HepG2 (cell line): ENCODE data around the gene TARBP2. TPM values are rescaled to one million over a fixed set of nuclear protein-coding genes. Genes with fewer than 3 reads are reported as not detected.

Source experiments
- ATAC-seq: fragments of 200-7000 bp; cut with Tn5 transposase; 3 replicates; pipeline ENCODE4 v1.9.1; 2020; ENCODE audit warnings: mild to moderate bottlenecking, moderate library complexity
- BruUV-seq: library from RNA; stranded (reverse); fragments of 400-500 nt; replicated peaks from 2 replicates; lab custom pipeline; 2021; lab: Mats Ljungman, UMichigan
- CTCF ChIA-PET: fragments of 300-600 bp; formaldehyde crosslinking; extraction: SDS; loops from one replicate; lab custom pipeline; 2021; ENCODE audit warnings: low total read pairs, inconsistent platforms, low intra/inter-chr PET ratio; lab: Yijun Ruan, JAX
- POLR2A ChIA-PET: fragments of 350-600 bp; sonication (Branson Sonifier 250); formaldehyde crosslinking; loops from one replicate; lab custom pipeline; 2020; ENCODE audit warnings: antibody characterized with exemption, inconsistent platforms; lab: Yijun Ruan, JAX
- DNase-seq: peaks from one replicate; pipeline ENCODE4 v3.0.0-alpha.2; 2015; ENCODE audit warnings: low spot score
- FAIRE-seq: peaks from 3 replicates; lab custom pipeline; 2011; peaks lifted over from hg19 to GRCh38; lab: Jason Lieb, UNC
- H2AFZ ChIP-seq: one replicate; pipeline ENCODE4 v1.6.1; 2011; ENCODE audit warnings: low read length, inconsistent platforms
- H3K27ac ChIP-seq: fragments of 300-600 bp; 3 replicates; pipeline ENCODE4 v1.8.0; 2011; ENCODE audit warnings: mixed run types, mild to moderate bottlenecking, mixed read lengths, low read length, inconsistent platforms; ENCODE audit not compliant: insufficient read depth; ENCODE audit errors: extremely low read length
- H3K27me3 ChIP-seq, 2 experiments: fragments of 200-600 bp in 1 of 2; 2 replicates in 1 of 2; 3 replicates in 1 of 2; pipeline versions ENCODE4 v1.6.0 to v1.8.0; 2011; ENCODE audit warnings: low read length in 2 of 2, mild to moderate bottlenecking in 2 of 2, moderate library complexity in 2 of 2, inconsistent platforms in 1 of 2; ENCODE audit not compliant: insufficient read depth in 2 of 2, control insufficient read depth in 1 of 2
- H3K36me3 ChIP-seq, 2 experiments: fragments of 200-600 bp in 1 of 2; replicated peaks in 1 of 2; 2 replicates in 1 of 2; 3 replicates in 1 of 2; pipeline versions ENCODE4 v1.5.1 to v1.8.0; 2011; ENCODE audit warnings: low read length in 2 of 2, inconsistent platforms in 1 of 2; ENCODE audit not compliant: insufficient read depth in 2 of 2, control insufficient read depth in 1 of 2
- H3K4me1 ChIP-seq: 2 replicates; pipeline ENCODE4 v1.5.1; 2012; ENCODE audit warnings: low read length, inconsistent platforms; ENCODE audit not compliant: insufficient read depth
- H3K4me2 ChIP-seq: 2 replicates; pipeline ENCODE4 v1.6.0; 2011; ENCODE audit warnings: low read depth, low read length, inconsistent platforms
- H3K4me3 ChIP-seq, 3 experiments: fragments of 200-600 bp in 1 of 3; sonication (generic), shearing (Covaris generic) in 1 of 3; replicated peaks in 1 of 3; 2 replicates each; pipeline ENCODE4 v1.5.1; 2011 to 2016; ENCODE audit warnings: low read length in 3 of 3, inconsistent platforms in 2 of 3, low read depth in 2 of 3, mild to moderate bottlenecking in 2 of 3, control low read depth in 1 of 3, mixed read lengths in 1 of 3; ENCODE audit not compliant: insufficient read depth in 1 of 3
- H3K79me2 ChIP-seq: one replicate; pipeline ENCODE4 v1.6.1; 2011; ENCODE audit warnings: low read length, inconsistent platforms; ENCODE audit not compliant: insufficient read depth
- H3K9ac ChIP-seq: 2 replicates; pipeline ENCODE4 v1.6.0; 2011; ENCODE audit warnings: mild to moderate bottlenecking, low read depth, low read length, inconsistent platforms; ENCODE audit not compliant: insufficient read depth
- H3K9me3 ChIP-seq: 2 replicates; pipeline ENCODE4 v1.5.1; 2012; ENCODE audit warnings: mild to moderate bottlenecking, low read length
- H4K20me1 ChIP-seq: 2 replicates; pipeline ENCODE4 v1.6.0; 2011; ENCODE audit warnings: inconsistent platforms, mild to moderate bottlenecking, low read length, moderate library complexity; ENCODE audit not compliant: insufficient read depth
- CBX2 ChIP-seq, 2 experiments: fragments of 200-600 bp in 1 of 2; sonication (generic); formaldehyde crosslinking in 1 of 2; IDR thresholded peaks; 2 replicates each; pipeline versions ENCODE4 v1.7.0 to v1.8.1; 2018 to 2022; ENCODE audit warnings: low read depth in 2 of 2, low read length in 1 of 2, mild to moderate bottlenecking in 1 of 2, missing genetic modification reagents in 1 of 2
- HIC2 ChIP-seq: sonication (generic); formaldehyde crosslinking; IDR thresholded peaks from 2 replicates; pipeline ENCODE4 v1.9.0; 2022; ENCODE audit warnings: low read depth, missing genetic modification reagents
- MAZ ChIP-seq, 2 experiments: sonication (generic) in 1 of 2; formaldehyde crosslinking in 1 of 2; IDR thresholded peaks; 2 replicates each; pipeline versions ENCODE4 v1.5.0 to v1.6.1; 2012 to 2020; ENCODE audit warnings: low read depth in 2 of 2, mild to moderate bottlenecking in 2 of 2, borderline replicate concordance in 1 of 2, improper control_type of control experiment in 1 of 2, low read length in 1 of 2, missing genetic modification reagents in 1 of 2, moderate library complexity in 1 of 2
- RBAK ChIP-seq: sonication (generic); formaldehyde crosslinking; IDR thresholded peaks from 2 replicates; pipeline ENCODE4 v1.5.1; 2020; ENCODE audit warnings: mild to moderate bottlenecking, missing genetic modification reagents
- RXRA ChIP-seq: sonication (generic); formaldehyde crosslinking; IDR thresholded peaks from 2 replicates; pipeline ENCODE4 v1.5.1; 2020; ENCODE audit warnings: missing genetic modification reagents
- THAP9 ChIP-seq: sonication (generic); formaldehyde crosslinking; IDR thresholded peaks from 2 replicates; pipeline ENCODE4; 2020; ENCODE audit warnings: missing genetic modification reagents, mild to moderate bottlenecking, borderline replicate concordance
- ZNF30 ChIP-seq: sonication (generic); formaldehyde crosslinking; IDR thresholded peaks from 2 replicates; pipeline ENCODE4 v1.5.0; 2020; ENCODE audit warnings: mild to moderate bottlenecking, missing genetic modification reagents
- ZNF747 ChIP-seq: sonication (generic); formaldehyde crosslinking; IDR thresholded peaks from 2 replicates; pipeline ENCODE4 v1.8.1; 2023; ENCODE audit warnings: missing genetic modification reagents, mild to moderate bottlenecking, borderline replicate concordance
- WGBS: methylation state at CpG from one replicate; pipeline ENCODE4 v1.1.6; 2017; ENCODE audit warnings: low lambda C conversion rate; 5-methylcytosine and 5-hydroxymethylcytosine counted together
- in situ Hi-C: cut with HindIII; loops from 2 replicates; pipeline ENCODE4 v1.10.0; 2017; ENCODE audit warnings: low pct_unique_long_range_greater_than_20kb; ENCODE audit not compliant: extremely low pct_ligation_motif_present
- intact Hi-C: fragments of 100-400 bp; cut with micrococcal nuclease; formaldehyde crosslinking; loops from one replicate; pipeline ENCODE4 v1.10.0; 2022; ENCODE audit not compliant: unreplicated experiment
- polyA plus RNA-seq, 8 experiments: library from polyadenylated mRNA; depleted of rRNA in 3 of 8; stranded (reverse) in 7 of 8; unstranded in 1 of 8; fragments of >200 nt; fragmentation: Illumina TruSeq in 4 of 8; extraction: Trizol in 4 of 8; gene quantifications; 2 replicates each; pipeline versions ENCODE4 v1.2.1 to v1.2.3, GENCODE V29; 2011 to 2016; ENCODE audit warnings: low read depth in 4 of 8, missing spikeins in 1 of 8, mixed read lengths in 1 of 8; ENCODE audit not compliant: insufficient read depth in 1 of 8
- total RNA-seq, 5 experiments: library from RNA; depleted of rRNA; stranded (reverse); fragments of >200 nt; fragmentation: Illumina TruSeq; extraction: Trizol; gene quantifications; 2 replicates each; pipeline ENCODE4 v1.2.3, GENCODE V29; 2016; ENCODE audit warnings: low read depth in 1 of 5
- TF ChIP-seq, protein P1 (sequence below): sonication (generic); formaldehyde crosslinking; IDR thresholded peaks from 2 replicates; pipeline ENCODE4 v1.4.0; 2020; ENCODE audit warnings: missing genetic modification reagents, borderline replicate concordance
- TF ChIP-seq, protein P2 (sequence below): sonication (generic); formaldehyde crosslinking; IDR thresholded peaks from 2 replicates; pipeline ENCODE4 v1.5.0; 2020; ENCODE audit warnings: mild to moderate bottlenecking, missing genetic modification reagents
- TF ChIP-seq, protein P3 (sequence below): sonication (generic); formaldehyde crosslinking; IDR thresholded peaks from 2 replicates; pipeline ENCODE4 v1.4.0; 2020; ENCODE audit warnings: missing genetic modification reagents

The TARBP2 gene
- total and polyA plus RNA-seq, 2 of the 13 experiments (the other 11 are each of a cell fraction or from before 2014, with no cell fraction given), result 47.0 to 55.5 TPM

DNA sequence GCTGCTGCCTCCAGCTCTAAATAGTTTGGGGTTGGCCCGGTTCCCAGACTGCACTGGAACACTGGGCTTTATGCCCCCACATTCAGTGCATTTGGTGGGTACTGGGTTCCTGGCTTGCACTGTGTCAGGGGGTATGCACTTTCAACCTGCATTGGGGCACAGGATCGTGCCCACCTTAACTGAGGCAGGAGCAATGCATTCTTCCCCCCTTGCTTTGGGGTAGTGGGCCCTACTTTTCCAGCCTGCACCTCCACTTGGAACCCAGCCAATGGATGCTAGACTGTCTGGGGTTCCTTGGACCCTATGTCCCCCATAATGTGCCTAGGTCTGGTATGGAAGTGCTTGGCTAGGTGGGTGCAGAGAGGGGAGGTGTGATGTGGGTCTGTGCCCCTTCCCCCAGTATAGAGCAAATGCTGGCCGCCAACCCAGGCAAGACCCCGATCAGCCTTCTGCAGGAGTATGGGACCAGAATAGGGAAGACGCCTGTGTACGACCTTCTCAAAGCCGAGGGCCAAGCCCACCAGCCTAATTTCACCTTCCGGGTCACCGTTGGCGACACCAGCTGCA is 615 bp downstream of the TARBP2 start:
- peak overlapping the region; percentile 96 for H3K4me2 ChIP-seq
- 66% methylated on average over 8 of the region's 10 CpGs for WGBS
- peaks cover 41% of the 10 kb centered on the region for H3K4me1 ChIP-seq
- ATAC-seq (no peak), FAIRE-seq (no peak), DNase-seq (no peak)
- no peaks in the 10 kb centered on the region for H4K20me1 ChIP-seq
- H2AFZ ChIP-seq, result no peak overlapping the region
- H3K9me3 ChIP-seq, result no peaks in the 10 kb centered on the region
- no peaks in the 10 kb centered on the region; a peak in 1 of 5 replicates for H3K27me3 ChIP-seq
- POLR2A ChIA-PET, result interaction anchor here (0.9 to 3.4 kb wide), 39 partner anchors 8 to 778 kb away, joined by 3 to 58 read pairs (median 7); partner anchors contain the start of genes AAAS, ATF7, ATP5MC2 and CSAD
- H3K36me3 ChIP-seq, result peaks cover 10 to 19% of the 10 kb centered on the region in 2 experiments; a peak in 4 of 5 replicates
- intact Hi-C loops, result loop anchor here (2.0 kb wide), 2 partner anchors 153 to 181 kb away; partner anchors contain the start of gene AAAS
- peak overlapping the region; percentile 89 for H3K9ac ChIP-seq
- H3K79me2 ChIP-seq, result peaks cover 16% of the 10 kb centered on the region
- in situ Hi-C loops, result loop anchor here (5.0 kb wide), 1 partner anchor 174 kb away; no protein-coding TSS in a partner anchor
- BruUV-seq, result TSS peak; percentile 73
- peak overlapping the region; percentile 61 to 78 (median 76) for H3K4me3 ChIP-seq
- CTCF ChIA-PET, result no interaction called here
- peak overlapping the region; percentile 88 for H3K27ac ChIP-seq
- TF ChIP-seq, protein P1, sequence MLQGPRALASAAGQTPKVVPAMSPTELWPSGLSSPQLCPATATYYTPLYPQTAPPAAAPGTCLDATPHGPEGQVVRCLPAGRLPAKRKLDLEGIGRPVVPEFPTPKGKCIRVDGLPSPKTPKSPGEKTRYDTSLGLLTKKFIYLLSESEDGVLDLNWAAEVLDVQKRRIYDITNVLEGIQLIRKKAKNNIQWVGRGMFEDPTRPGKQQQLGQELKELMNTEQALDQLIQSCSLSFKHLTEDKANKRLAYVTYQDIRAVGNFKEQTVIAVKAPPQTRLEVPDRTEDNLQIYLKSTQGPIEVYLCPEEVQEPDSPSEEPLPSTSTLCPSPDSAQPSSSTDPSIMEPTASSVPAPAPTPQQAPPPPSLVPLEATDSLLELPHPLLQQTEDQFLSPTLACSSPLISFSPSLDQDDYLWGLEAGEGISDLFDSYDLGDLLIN (CRISPR knock-in tag), result no peak
- TF ChIP-seq ZNF747 (CRISPR knock-in tag) (no peak), RBAK (CRISPR knock-in tag) (no peak), HIC2 (CRISPR knock-in tag) (0 out of 2 replicates have a peak, but pooled peaks have one; percentile 3), RXRA (CRISPR knock-in tag) (no peak), MAZ (IDR thresholded peaks at IDR 0.05; ENCODE audit: borderline replicate concordance, low read depth, low read length) (no peak), MAZ (CRISPR knock-in tag; IDR thresholded peaks at IDR 0.05; ENCODE audit: low read depth) (no peak), ZNF30 (CRISPR knock-in tag) (no peak), THAP9 (CRISPR knock-in tag) (no peak; the same call in 1 of the 2 replicates), CBX2 (IDR thresholded peaks at IDR 0.05; ENCODE audit: low read depth, low read length) (no peak), CBX2 (CRISPR knock-in tag; IDR thresholded peaks at IDR 0.05; ENCODE audit: low read depth) (no peak)
- TF ChIP-seq, protein P2, sequence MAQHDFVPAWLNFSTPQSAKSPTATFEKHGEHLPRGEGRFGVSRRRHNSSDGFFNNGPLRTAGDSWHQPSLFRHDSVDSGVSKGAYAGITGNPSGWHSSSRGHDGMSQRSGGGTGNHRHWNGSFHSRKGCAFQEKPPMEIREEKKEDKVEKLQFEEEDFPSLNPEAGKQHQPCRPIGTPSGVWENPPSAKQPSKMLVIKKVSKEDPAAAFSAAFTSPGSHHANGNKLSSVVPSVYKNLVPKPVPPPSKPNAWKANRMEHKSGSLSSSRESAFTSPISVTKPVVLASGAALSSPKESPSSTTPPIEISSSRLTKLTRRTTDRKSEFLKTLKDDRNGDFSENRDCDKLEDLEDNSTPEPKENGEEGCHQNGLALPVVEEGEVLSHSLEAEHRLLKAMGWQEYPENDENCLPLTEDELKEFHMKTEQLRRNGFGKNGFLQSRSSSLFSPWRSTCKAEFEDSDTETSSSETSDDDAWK, result no peak
- TF ChIP-seq, protein P3, sequence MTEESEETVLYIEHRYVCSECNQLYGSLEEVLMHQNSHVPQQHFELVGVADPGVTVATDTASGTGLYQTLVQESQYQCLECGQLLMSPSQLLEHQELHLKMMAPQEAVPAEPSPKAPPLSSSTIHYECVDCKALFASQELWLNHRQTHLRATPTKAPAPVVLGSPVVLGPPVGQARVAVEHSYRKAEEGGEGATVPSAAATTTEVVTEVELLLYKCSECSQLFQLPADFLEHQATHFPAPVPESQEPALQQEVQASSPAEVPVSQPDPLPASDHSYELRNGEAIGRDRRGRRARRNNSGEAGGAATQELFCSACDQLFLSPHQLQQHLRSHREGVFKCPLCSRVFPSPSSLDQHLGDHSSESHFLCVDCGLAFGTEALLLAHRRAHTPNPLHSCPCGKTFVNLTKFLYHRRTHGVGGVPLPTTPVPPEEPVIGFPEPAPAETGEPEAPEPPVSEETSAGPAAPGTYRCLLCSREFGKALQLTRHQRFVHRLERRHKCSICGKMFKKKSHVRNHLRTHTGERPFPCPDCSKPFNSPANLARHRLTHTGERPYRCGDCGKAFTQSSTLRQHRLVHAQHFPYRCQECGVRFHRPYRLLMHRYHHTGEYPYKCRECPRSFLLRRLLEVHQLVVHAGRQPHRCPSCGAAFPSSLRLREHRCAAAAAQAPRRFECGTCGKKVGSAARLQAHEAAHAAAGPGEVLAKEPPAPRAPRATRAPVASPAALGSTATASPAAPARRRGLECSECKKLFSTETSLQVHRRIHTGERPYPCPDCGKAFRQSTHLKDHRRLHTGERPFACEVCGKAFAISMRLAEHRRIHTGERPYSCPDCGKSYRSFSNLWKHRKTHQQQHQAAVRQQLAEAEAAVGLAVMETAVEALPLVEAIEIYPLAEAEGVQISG (CRISPR knock-in tag), result 0 out of 2 replicates have a peak, but pooled peaks have one; percentile 51
